Measurements from ENCODE around the gene NTM.

DNA sequence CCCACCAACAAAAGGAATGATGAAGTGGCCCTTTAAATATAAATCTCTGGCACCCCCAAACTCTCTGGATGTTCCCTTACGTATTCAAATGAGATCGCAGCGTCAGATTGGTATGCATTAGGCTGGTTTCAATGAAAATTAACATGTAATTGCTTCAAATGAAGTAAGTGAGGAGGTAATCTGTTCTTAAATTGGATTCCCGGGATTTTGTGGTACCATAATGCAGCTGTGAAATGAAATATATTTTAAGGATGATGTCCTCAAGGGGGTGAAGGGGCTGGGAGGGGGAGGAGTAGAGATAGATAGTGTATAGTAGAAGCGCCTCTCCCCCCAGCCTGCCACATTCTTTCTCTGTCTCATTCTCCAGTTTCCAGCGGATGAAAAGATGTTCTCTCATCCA lies 748.2 kb downstream of the NTM start:
- TF ChIP-seq, protein P1, sequence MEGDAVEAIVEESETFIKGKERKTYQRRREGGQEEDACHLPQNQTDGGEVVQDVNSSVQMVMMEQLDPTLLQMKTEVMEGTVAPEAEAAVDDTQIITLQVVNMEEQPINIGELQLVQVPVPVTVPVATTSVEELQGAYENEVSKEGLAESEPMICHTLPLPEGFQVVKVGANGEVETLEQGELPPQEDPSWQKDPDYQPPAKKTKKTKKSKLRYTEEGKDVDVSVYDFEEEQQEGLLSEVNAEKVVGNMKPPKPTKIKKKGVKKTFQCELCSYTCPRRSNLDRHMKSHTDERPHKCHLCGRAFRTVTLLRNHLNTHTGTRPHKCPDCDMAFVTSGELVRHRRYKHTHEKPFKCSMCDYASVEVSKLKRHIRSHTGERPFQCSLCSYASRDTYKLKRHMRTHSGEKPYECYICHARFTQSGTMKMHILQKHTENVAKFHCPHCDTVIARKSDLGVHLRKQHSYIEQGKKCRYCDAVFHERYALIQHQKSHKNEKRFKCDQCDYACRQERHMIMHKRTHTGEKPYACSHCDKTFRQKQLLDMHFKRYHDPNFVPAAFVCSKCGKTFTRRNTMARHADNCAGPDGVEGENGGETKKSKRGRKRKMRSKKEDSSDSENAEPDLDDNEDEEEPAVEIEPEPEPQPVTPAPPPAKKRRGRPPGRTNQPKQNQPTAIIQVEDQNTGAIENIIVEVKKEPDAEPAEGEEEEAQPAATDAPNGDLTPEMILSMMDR (optimal IDR thresholded peaks at IDR 0.05 in 1 of 3, IDR thresholded peaks at IDR 0.05 in 1 of 3, conservative IDR thresholded peaks at IDR 0.05 in 1 of 3; ENCODE audit: extremely low read depth in 1 of 3, insufficient read depth in 2 of 3, low read length in 3 of 3), result no peak
- no peak for TF ChIP-seq EZH2 (IDR thresholded peaks at IDR 0.05; ENCODE audit: low read length)
